Activated CD4-positive, alpha-beta T cell treated with anti-CD3 and anti-CD28 coated beads, Interleukin-2, amount 10 ng/mL, durations not matched to agents 7 days and 5 days (primary cell): ENCODE data around the gene IL4R. TPM values are rescaled to one million over a fixed set of nuclear protein-coding genes. Genes with fewer than 3 reads are reported as not detected.
A peak's percentile ranks its signal among the peaks of the same experiment; 100 is the strongest.
"Not testable (repeated sequence)": the region's sequence is repeated elsewhere in the genome, so short reads cannot be mapped to it uniquely, and the experiment has no call there.

Experiments used
- CTCF ChIA-PET: fragments of 350-600 bp; sonication (Branson Sonifier 250); formaldehyde crosslinking; loops from one replicate; lab custom pipeline; 2021; ENCODE audit warnings: antibody characterized with exemption; lab: Charles Lee
- POLR2A ChIA-PET: fragments of 350-600 bp; sonication (Branson Sonifier 250); formaldehyde crosslinking; loops from one replicate; lab custom pipeline; 2021; ENCODE audit warnings: antibody characterized with exemption; lab: Charles Lee
- DNase-seq: peaks from one replicate; pipeline ENCODE4 v3.0.0-alpha.2; 2020
- H3K27ac Mint-ChIP-seq: one replicate; pipeline ENCODE4 v1.8.0; 2021; ENCODE audit warnings: mild to moderate bottlenecking, moderate library complexity, mixed read lengths
- H3K27me3 Mint-ChIP-seq: one replicate; pipeline ENCODE4 v1.8.0; 2021; ENCODE audit warnings: mixed read lengths
- H3K36me3 Mint-ChIP-seq: one replicate; pipeline ENCODE4 v1.8.0; 2021; ENCODE audit warnings: low read depth, mixed read lengths
- H3K4me1 Mint-ChIP-seq: one replicate; pipeline ENCODE4 v1.8.0; 2021; ENCODE audit warnings: mixed read lengths
- H3K4me3 Mint-ChIP-seq: one replicate; pipeline ENCODE4 v1.8.0; 2021; ENCODE audit warnings: mild to moderate bottlenecking, moderate library complexity, mixed read lengths
- H3K9me3 Mint-ChIP-seq: one replicate; pipeline ENCODE4 v1.8.0; 2021; ENCODE audit warnings: mixed read lengths
- total RNA-seq, 2 experiments: library from RNA; stranded (reverse); gene quantifications; one replicate each; pipeline ENCODE4 v1.2.3, GENCODE V29; 2021

The IL4R gene
- total RNA-seq, 2 experiments from 2014 or later = 242 to 262 TPM

DNA sequence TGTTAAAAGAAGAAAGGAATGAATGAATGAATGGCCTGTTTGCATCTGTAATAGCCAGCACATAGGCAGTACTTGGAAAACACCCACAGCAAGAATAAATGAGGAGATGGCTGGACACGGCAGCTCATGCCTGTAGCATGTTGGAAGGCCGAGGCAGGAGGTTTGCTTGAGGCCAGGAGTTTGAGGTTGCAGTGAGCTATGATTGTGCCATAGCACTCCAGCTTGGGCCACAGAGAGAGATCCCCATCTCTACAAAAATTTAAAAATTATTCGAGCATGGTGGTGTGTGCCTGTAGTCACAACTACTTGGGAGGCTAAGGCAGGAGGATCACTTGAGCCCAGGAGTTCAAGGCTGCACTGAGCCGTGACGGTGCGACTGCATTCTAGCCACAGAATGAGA, 12.5 kb downstream of the IL4R start:
- no peaks in the 10 kb centered on the region for H3K27me3 Mint-ChIP-seq
- POLR2A ChIA-PET = interaction anchor here (0.5 kb wide), 1 partner anchor 48 kb away, joined by 4 read pairs; no protein-coding TSS in a partner anchor
- no peak for DNase-seq
- H3K4me3 Mint-ChIP-seq = peak overlapping the region; percentile 48
- CTCF ChIA-PET = interaction anchor here (1.0 to 2.1 kb wide), 2 partner anchors 8 to 91 kb away, joined by 3 to 6 read pairs; no protein-coding TSS in a partner anchor
- H3K4me1 Mint-ChIP-seq = peaks cover 87% of the 10 kb centered on the region
- peak overlapping the region; percentile 85 for H3K27ac Mint-ChIP-seq
- H3K9me3 Mint-ChIP-seq = peaks cover 3% of the 10 kb centered on the region
- peaks cover 76% of the 10 kb centered on the region for H3K36me3 Mint-ChIP-seq

DNA sequence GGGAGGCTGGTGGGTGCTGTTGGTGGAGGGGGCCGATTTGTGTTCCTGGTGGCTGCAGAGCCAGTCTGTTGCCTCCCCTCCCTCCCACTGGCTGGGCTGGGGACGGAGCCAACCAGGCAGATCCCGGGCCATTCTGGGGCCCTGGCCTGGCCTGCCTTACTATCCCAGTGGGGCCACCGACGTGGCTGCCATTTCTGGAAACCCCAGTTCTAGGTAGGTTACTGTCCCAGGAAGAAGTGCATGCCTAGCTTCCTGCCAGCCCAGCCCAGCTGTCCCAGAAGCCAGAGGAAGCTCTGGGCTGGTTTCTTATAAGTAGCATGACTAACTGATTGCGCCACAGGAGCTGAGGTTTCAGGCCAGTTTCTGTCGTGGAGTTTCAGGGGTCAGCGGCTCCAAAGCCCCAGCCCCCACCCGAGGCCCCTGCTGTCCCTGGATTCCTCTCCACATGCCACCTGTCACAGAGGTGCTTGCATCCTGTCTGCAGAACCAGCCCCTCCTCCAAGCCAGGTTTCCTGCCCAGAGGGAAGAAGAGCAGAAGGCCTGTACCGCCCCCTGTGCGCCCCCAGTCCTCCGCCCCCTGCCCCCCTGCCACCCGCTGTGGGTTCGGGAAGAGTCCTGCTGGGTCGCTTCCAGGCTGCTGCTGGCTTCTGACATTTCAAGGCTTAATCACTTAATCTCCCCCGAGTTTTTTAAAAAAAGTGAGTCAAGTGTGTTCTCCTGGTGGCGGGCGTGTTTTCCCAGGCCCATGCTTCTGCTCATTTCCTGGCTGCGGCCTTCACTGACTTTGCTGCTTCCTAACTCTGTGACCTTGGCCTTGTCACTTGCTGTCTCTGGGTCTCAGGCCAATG, 13.2 kb downstream of the IL4R start:
- peak overlapping the region; percentile 52 for H3K4me3 Mint-ChIP-seq
- ChIA-PET POLR2A (no interaction called here), CTCF (interaction anchor here (1.0 to 2.1 kb wide), 2 partner anchors 9 to 92 kb away, joined by 3 to 6 read pairs; no protein-coding TSS in a partner anchor)
- H3K4me1 Mint-ChIP-seq = peaks cover 81% of the 10 kb centered on the region
- H3K9me3 Mint-ChIP-seq = peaks cover 3% of the 10 kb centered on the region
- DNase-seq = peak; percentile 50
- peaks cover 77% of the 10 kb centered on the region for H3K36me3 Mint-ChIP-seq
- H3K27me3 Mint-ChIP-seq = no peaks in the 10 kb centered on the region
- H3K27ac Mint-ChIP-seq = peak overlapping the region; percentile 85

DNA sequence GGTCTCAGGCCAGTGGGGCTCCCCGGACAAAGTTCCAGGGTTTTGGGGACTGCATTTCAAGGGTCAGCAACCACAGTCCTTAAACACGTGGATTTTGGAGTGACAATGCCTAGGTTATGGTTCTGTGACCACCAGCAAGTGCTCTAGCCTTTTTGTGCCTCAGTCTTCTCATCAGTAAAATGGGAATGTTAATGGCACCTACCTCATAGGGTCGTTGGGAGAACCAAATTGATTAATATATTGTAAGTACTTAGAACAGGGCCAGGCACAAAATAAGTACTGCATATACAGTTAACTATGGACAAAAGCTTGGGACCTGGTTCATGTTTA, 13.8 kb downstream of the IL4R start:
- Mint-ChIP-seq H3K4me3 (peak overlapping the region; percentile 52), H3K9me3 (peaks cover 3% of the 10 kb centered on the region), H3K36me3 (peaks cover 78% of the 10 kb centered on the region), H3K27me3 (no peaks in the 10 kb centered on the region), H3K4me1 (peaks cover 81% of the 10 kb centered on the region), H3K27ac (peak overlapping the region; percentile 85)
- DNase-seq = no peak
- CTCF ChIA-PET = interaction anchor here (2.1 kb wide), 1 partner anchor 92 kb away, joined by 6 read pairs; no protein-coding TSS in a partner anchor
- POLR2A ChIA-PET = no interaction called here

DNA sequence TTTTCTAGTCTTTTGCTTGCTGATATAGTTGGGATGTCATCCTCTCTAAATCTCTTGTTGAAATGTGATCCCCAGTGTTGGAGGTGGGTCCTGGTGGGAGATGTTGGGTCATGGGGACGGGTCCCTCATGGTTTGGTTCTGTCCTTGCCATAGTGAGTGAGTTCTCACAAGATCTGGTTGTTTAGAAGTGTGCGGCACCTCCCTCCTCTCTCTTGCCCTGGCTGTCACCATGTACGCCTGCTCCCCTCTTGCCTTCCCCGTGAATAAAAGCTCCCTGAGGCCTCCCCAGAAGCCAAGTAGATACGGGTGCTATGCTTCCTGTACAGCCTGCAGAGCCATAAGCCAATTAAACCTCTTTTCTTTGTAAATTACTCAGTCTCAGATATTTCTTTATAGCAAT, 15.2 kb downstream of the IL4R start:
- CTCF ChIA-PET = interaction anchor here (0.6 to 1.4 kb wide), 8 partner anchors 9 to 95 kb away, joined by 3 to 5 read pairs (median 3); no protein-coding TSS in a partner anchor
- no peak overlapping the region for H3K4me3 Mint-ChIP-seq
- no peaks in the 10 kb centered on the region for H3K27me3 Mint-ChIP-seq
- peaks cover 76% of the 10 kb centered on the region for H3K4me1 Mint-ChIP-seq
- POLR2A ChIA-PET = interaction anchor here (0.6 kb wide), 1 partner anchor 55 kb away, joined by 3 read pairs; no protein-coding TSS in a partner anchor
- H3K36me3 Mint-ChIP-seq = peaks cover 78% of the 10 kb centered on the region
- peak overlapping the region; percentile 66 for H3K27ac Mint-ChIP-seq
- DNase-seq = no peak
- peaks cover 3% of the 10 kb centered on the region for H3K9me3 Mint-ChIP-seq

DNA sequence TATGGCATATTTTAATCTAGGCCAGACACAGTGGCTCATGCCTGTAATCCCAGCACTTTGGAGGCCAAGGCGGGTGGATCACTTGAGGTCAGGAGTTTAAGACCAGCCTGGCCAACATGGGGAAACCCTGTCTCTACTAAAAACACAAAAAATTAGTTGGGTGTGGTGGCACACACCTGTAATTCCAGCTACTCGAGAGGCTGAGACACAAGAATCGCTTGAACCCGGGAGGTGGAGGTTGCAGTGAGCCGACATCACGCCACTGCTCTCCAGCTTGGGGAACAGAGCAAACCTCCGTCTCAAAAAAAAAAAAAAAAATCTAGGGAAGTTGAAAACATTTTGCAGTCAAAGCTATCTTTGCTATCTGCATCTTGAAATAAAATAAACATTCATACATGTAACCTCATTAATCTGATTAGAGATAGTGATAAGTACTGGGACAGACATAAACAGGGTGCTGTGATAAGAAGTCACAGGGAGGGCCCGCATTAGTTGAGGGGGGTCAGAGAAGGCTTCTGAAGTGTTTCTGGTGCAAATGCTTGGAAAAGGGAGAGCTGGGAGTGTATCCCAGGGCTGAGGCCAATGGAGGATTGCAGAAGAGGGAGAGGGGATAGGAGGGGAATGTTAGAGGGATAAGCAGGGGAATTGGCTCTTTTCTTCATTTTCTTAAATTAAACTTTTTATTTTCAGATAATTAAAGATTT, 15.8 kb downstream of the IL4R start:
- H3K27me3 Mint-ChIP-seq, H3K4me3 Mint-ChIP-seq, DNase-seq, H3K9me3 Mint-ChIP-seq: not testable (repeated sequence)
- ChIA-PET POLR2A (interaction anchor here (0.6 kb wide), 1 partner anchor 55 kb away, joined by 3 read pairs; no protein-coding TSS in a partner anchor), CTCF (interaction anchor here (0.6 to 1.4 kb wide), 9 partner anchors 9 to 95 kb away, joined by 3 to 5 read pairs (median 3); no protein-coding TSS in a partner anchor)
- peaks cover 76% of the 10 kb centered on the region for H3K4me1 Mint-ChIP-seq
- peak overlapping the region; percentile 26 for H3K27ac Mint-ChIP-seq
- peaks cover 80% of the 10 kb centered on the region for H3K36me3 Mint-ChIP-seq

DNA sequence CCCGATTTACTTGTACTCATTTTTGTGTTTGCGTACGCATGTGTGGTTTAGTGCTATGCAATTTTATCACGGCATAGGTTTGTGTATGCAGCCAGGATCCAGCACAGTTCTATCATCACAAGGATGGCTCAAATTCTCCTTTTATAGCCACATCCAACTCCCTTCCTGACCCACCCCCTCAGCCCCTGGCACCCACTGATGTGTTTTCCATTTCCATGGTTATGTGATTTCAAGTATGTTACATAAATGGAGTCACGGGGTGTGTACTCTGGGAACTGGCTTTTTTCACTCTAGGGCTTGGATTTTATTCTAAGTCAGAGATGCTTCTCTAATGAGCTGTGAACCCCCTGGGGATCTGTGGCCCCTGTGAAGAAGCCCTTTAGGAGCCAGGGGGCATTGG, 16.8 kb downstream of the IL4R start:
- POLR2A ChIA-PET = no interaction called here
- DNase-seq = no peak
- Mint-ChIP-seq H3K4me1 (peaks cover 70% of the 10 kb centered on the region), H3K9me3 (peaks cover 3% of the 10 kb centered on the region), H3K36me3 (peaks cover 84% of the 10 kb centered on the region), H3K27ac (no peak overlapping the region), H3K4me3 (no peak overlapping the region), H3K27me3 (no peaks in the 10 kb centered on the region)
- CTCF ChIA-PET = interaction anchor here (0.7 to 1.3 kb wide), 3 partner anchors 14 to 37 kb away, joined by 3 to 8 read pairs (median 5); no protein-coding TSS in a partner anchor

DNA sequence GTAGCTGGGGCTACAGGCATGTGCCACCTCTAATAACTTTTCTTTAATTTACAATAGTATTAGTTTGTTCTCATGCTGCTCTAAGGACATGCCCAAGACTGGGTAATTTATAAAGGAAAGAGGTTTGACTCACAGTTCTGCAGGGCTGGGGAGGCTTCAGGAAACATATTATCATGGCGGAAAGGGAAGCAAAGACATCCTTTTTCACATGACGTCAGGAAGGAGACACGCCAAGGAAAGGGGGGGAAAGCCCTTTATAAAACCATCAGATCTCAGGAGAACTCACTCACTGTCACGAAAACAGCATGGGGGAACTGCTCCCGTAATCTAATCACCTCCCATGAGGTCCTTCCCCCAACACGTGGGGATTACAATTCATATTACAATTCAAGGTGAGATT, 18.3 kb downstream of the IL4R start:
- ChIA-PET CTCF (no interaction called here), POLR2A (no interaction called here)
- peak overlapping the region; percentile 14 for H3K27ac Mint-ChIP-seq
- H3K4me3 Mint-ChIP-seq = no peak overlapping the region
- peaks cover 85% of the 10 kb centered on the region for H3K36me3 Mint-ChIP-seq
- no peak for DNase-seq
- H3K9me3 Mint-ChIP-seq = peaks cover 3% of the 10 kb centered on the region
- H3K27me3 Mint-ChIP-seq = no peaks in the 10 kb centered on the region
- H3K4me1 Mint-ChIP-seq = peaks cover 66% of the 10 kb centered on the region

DNA sequence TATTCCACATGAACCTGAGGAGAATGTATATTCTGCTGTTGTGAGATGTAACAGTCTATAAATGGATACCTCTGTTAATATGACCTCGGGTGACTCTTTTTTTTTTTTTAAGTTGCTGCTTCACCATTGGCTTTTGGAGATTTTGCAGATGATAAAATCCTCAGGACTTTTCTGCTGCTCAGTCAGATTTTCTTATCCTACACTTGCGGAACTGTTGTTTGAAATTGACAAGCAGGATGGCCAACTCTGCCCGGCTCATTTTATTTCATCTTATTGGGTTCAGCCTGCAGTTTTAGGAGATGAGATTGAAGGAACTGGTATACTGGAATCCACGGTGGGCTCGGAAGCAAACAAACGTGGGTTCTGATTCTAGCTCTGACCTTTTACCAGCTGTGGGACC, 19.3 kb downstream of the IL4R start:
- ChIA-PET CTCF (interaction anchor here (1.1 kb wide), 1 partner anchor 28 kb away, joined by 3 read pairs; no protein-coding TSS in a partner anchor), POLR2A (no interaction called here)
- Mint-ChIP-seq H3K36me3 (peaks cover 85% of the 10 kb centered on the region), H3K9me3 (peaks cover 3% of the 10 kb centered on the region), H3K4me1 (peaks cover 61% of the 10 kb centered on the region), H3K27me3 (no peaks in the 10 kb centered on the region), H3K4me3 (no peak overlapping the region), H3K27ac (no peak overlapping the region)
- no peak for DNase-seq

DNA sequence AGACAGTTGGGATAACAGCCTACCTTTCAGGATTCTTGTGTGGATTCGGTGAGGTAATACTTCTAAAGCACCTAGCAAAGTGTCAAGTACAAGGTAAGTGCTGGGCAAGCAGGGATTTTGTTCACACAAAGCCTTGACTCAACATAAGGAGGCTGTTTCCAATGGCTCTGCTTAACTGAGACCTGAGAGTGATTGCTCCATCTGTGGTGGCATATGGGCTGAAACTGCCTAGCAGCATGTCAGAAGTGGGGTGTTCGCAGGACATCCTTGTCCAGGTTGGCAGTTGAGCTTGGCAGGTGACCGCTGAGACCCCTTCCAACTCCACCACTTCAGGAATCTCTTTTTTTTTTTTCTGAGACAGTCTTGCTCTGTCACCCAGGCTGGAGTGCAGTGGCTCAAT, 19.8 kb downstream of the IL4R start:
- Mint-ChIP-seq H3K9me3 (peaks cover 3% of the 10 kb centered on the region), H3K27ac (no peak overlapping the region), H3K4me3 (no peak overlapping the region), H3K4me1 (peaks cover 60% of the 10 kb centered on the region), H3K27me3 (no peaks in the 10 kb centered on the region), H3K36me3 (peaks cover 87% of the 10 kb centered on the region)
- CTCF ChIA-PET = interaction anchor here (1.1 to 1.2 kb wide), 2 partner anchors 27 to 154 kb away, joined by 3 read pairs; no protein-coding TSS in a partner anchor
- DNase-seq = no peak
- POLR2A ChIA-PET = no interaction called here

DNA sequence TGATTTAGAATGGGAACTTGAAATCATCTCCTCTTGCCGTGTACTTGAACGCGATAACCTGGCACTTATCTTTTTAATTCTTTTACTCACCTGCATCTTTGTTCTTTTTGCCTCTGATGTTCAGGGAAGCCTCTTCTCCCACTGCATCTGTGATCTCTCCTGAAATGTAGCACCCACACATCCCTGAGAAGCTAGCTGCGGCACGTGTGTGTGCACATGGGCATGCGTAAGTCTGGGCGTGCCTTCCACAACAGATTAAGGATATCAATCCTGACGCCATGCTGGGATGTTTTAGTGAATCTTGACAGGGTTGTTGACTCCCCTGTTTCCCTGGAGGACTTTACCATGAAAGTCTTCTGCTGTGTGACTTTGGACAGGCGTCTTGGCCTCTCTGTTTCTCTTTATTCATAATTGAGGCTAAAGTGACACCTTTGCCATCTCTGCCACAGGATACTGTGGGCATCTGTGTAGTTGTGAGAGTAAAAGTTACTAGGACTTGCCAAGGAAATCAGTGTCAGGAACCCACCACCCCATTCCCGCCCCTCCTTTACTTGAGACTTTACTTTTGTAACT, 20.5 kb downstream of the IL4R start:
- H3K27ac Mint-ChIP-seq = peak overlapping the region; percentile 43
- CTCF ChIA-PET = interaction anchor here (1.1 to 1.2 kb wide), 2 partner anchors 27 to 155 kb away, joined by 3 read pairs; no protein-coding TSS in a partner anchor
- POLR2A ChIA-PET = no interaction called here

DNA sequence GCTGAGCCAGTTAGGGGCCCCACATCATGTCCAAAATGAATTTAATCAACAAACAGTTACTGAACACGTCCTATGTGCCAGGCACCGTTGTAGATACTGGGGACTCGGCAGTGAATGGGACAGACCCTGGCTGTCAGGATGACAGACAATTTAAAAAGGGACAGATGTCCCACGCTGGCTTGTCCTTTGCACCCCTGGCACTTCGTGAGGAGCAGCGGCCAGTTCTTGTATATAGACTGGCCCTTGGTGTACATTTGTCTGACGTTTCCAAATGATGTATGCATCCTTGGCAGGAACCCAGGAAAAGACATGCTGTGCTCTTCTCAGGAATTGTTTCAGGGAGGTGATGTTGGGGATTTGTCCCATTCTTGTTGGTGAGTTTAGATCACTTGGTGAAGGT, 21.1 kb downstream of the IL4R start:
- CTCF ChIA-PET = interaction anchor here (1.2 kb wide), 1 partner anchor 155 kb away, joined by 3 read pairs; no protein-coding TSS in a partner anchor
- H3K4me1 Mint-ChIP-seq = peaks cover 47% of the 10 kb centered on the region
- POLR2A ChIA-PET = no interaction called here
- H3K27me3 Mint-ChIP-seq = no peaks in the 10 kb centered on the region
- H3K4me3 Mint-ChIP-seq = no peak overlapping the region
- no peaks in the 10 kb centered on the region for H3K9me3 Mint-ChIP-seq
- H3K27ac Mint-ChIP-seq = no peak overlapping the region
- no peak for DNase-seq
- H3K36me3 Mint-ChIP-seq = peaks cover 86% of the 10 kb centered on the region

More for the DNA sequence above, 20.5 kb downstream of the IL4R start:
- Mint-ChIP-seq H3K9me3 (no peaks in the 10 kb centered on the region), H3K27me3 (no peaks in the 10 kb centered on the region), H3K4me1 (peaks cover 53% of the 10 kb centered on the region), H3K4me3 (no peak overlapping the region), H3K36me3 (peaks cover 87% of the 10 kb centered on the region)
- no peak for DNase-seq

DNA sequence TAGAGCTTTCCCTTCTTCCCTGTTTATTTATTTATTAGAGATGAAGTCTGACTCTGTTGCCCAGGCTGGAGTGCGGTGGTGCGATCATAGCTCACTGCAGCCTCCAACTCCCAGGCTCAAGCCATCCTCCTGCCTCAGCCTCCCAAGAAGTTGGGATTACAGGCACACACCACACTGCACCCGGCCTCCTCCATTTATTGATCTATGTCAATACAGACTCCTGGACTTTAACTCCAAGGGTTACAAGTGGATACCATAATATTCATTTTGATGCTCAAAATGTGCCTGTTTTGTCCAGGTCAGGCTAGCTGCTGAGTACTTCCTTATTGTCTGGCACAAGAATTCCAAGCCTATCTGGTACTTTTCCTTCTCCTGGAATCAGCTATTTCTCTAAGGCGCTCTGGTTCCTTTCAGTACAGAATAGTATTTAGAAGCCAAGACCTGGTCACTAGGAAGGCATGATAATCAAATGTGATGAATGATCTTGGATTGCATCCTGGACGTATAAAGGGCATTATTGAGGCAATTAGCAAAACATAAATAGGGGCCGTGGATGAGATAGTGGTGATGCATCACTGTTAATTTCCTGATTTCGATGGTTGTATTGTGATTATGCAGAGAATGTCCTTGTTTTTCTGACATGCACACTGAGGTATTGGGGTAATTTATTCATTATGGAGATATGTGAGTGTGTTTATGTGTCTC, 21.7 kb downstream of the IL4R start:
- H3K27ac Mint-ChIP-seq = no peak overlapping the region
- CTCF ChIA-PET = interaction anchor here (1.3 kb wide), 1 partner anchor 20 kb away, joined by 3 read pairs; no protein-coding TSS in a partner anchor

More for the DNA sequence above, 21.7 kb downstream of the IL4R start:
- peaks cover 45% of the 10 kb centered on the region for H3K4me1 Mint-ChIP-seq
- peaks cover 87% of the 10 kb centered on the region for H3K36me3 Mint-ChIP-seq
- H3K27me3 Mint-ChIP-seq = no peaks in the 10 kb centered on the region
- POLR2A ChIA-PET = no interaction called here
- H3K4me3 Mint-ChIP-seq = no peak overlapping the region
- no peak for DNase-seq
- no peaks in the 10 kb centered on the region for H3K9me3 Mint-ChIP-seq
